PC-9 (cell line): ENCODE results near the gene HLA-DOA.

Experiments
- CTCF ChIP-seq: fragments of 200-600 bp; sonication (generic); conservative IDR thresholded peaks from 2 replicates; pipeline ENCODE4 v1.6.1; 2017; ENCODE audit warnings: mixed run types, antibody characterized with exemption, mild to moderate bottlenecking, moderate library complexity
- EZH2 ChIP-seq: fragments of 200-600 bp; sonication (generic); IDR thresholded peaks from 2 replicates; pipeline ENCODE4 v1.8.0; 2017; ENCODE audit warnings: antibody characterized with exemption, low read depth

DNA sequence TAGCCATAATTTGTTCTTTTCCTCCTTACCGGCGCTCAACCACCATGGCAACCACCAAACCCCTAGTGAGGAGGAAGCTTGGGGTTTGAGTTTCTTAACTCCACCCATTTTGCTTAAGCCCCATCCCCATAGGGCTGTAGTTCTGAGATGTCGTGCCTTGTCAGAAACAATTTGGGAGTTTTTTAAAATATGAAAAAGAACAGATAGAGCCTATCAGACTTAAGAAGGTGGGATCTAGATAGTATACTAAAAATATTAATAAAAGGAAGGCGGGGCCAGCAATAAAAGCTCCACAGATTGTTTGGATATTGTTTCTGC lies 35.4 kb downstream of the HLA-DOA start:
- TF ChIP-seq EZH2 (no peak), CTCF (no peak)
